AG04449 (cell line): ENCODE data around the gene EFNA1.

Experiments
- CTCF ChIA-PET: fragments of 350-600 bp; formaldehyde crosslinking; extraction: SDS; loops from one replicate; lab custom pipeline; 2021; ENCODE audit warnings: antibody characterized with exemption; lab: Yijun Ruan, JAX
- POLR2A ChIA-PET: fragments of 400-600, 350-600 bp; formaldehyde crosslinking; extraction: SDS; loops from one replicate; lab custom pipeline; 2020; ENCODE audit warnings: antibody characterized with exemption, inconsistent platforms; lab: Yijun Ruan, JAX
- DNase-seq: peaks from one replicate; pipeline ENCODE4 v3.0.0-alpha.2; 2010; ENCODE audit warnings: low read depth, low spot score
- H3K4me3 ChIP-seq: 2 replicates; pipeline ENCODE4 v1.5.1; 2011; ENCODE audit warnings: low read depth, mild to moderate bottlenecking, control low read depth, low read length
- CTCF ChIP-seq: IDR thresholded peaks from one replicate; pipeline ENCODE4 v1.5.1; 2011; ENCODE audit warnings: mild to moderate bottlenecking, moderate library complexity, low read length, control low read depth, inconsistent platforms; ENCODE audit not compliant: insufficient read depth; ENCODE audit errors: missing control alignments

The EFNA1 gene

GRCh38 chr1:155177918-155178281, 50.2 kb downstream of the EFNA1 start:
- ChIA-PET POLR2A (no interaction called here), CTCF (interaction anchor here (1.0 to 3.0 kb wide), 10 partner anchors 15 to 471 kb away, joined by 3 to 54 read pairs (median 8); partner anchors contain the start of gene THBS3)
- TF ChIP-seq CTCF: no peak
- DNase-seq: no peak
- no peak overlapping the region for H3K4me3 ChIP-seq

GRCh38 chr1:155178441-155179111, 50.9 kb downstream of the EFNA1 start:
- ChIA-PET POLR2A (no interaction called here), CTCF (interaction anchor here (0.6 to 3.0 kb wide), 6 partner anchors 15 to 144 kb away, joined by 3 to 54 read pairs (median 9); no protein-coding TSS in a partner anchor)
- TF ChIP-seq CTCF: no peak
- no peak for DNase-seq
- H3K4me3 ChIP-seq: no peak overlapping the region

DNA sequence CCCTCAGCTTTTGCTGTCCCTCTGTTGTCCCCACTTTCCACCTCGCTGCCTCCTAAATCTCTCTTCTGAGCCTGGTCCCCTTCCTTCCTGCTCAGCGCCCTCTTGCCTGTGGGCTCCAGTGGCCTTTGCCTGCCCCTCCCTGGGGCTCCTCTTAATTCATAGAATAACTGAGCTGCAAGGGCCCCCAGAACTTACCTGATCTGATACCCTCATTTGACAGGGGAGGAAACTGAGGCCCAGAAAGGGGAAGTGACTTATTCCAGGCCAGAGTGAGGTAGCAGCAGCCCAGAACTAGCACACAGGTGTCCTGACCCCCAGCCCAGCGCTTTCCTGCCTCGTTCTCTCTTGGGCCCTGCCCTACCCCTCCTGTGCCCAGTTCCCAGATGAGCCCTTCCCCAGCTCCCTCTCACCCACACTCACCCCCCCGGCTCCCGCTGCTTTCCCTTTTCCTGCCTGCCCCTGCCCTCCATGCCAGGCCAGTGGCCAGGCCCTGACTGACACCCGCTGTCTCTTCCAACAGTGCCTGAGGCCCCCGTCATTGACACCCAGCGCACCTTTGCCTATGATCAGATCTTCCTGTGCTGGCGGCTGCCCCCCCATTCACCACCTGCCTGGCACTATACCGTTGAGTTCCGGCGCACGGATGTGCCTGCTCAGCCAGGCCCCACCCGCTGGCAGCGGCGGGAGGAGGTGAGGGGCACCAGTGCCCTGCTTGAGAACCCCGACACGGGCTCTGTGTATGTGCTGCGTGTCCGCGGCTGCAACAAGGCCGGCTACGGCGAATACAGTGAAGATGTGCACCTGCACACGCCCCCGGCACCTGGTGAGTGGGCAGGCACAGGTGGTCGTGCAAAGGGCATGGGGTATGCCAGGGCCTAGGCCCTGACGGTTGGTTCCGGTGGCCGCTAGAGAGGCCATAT, 51.7 kb downstream of the EFNA1 start:
- H3K4me3 ChIP-seq: no peak overlapping the region
- ChIA-PET CTCF (interaction anchor here (0.6 to 3.4 kb wide), 7 partner anchors 14 to 143 kb away, joined by 3 to 54 read pairs (median 3); no protein-coding TSS in a partner anchor), POLR2A (no interaction called here)
- DNase-seq: no peak
- TF ChIP-seq CTCF: no peak

- CTCF ChIA-PET: interaction anchor here (3.4 kb wide), 1 partner anchor 12 kb away, joined by 16 read pairs; no protein-coding TSS in a partner anchor
- POLR2A ChIA-PET: no interaction called here
- TF ChIP-seq CTCF: no peak
- no peak for DNase-seq
- no peak overlapping the region for H3K4me3 ChIP-seq
These were observed 53.8 kb downstream of the EFNA1 start for GRCh38 chr1:155181371-155182051.

- TF ChIP-seq CTCF: no peak
- CTCF ChIA-PET: interaction anchor here (3.4 kb wide), 1 partner anchor 11 kb away, joined by 16 read pairs; no protein-coding TSS in a partner anchor
These were observed 54.4 kb downstream of the EFNA1 start for GRCh38 chr1:155182052-155182550.

More at GRCh38 chr1:155182052-155182550, 54.4 kb downstream of the EFNA1 start:
- no peak for DNase-seq
- POLR2A ChIA-PET: no interaction called here
- no peak overlapping the region for H3K4me3 ChIP-seq
